Middle frontal gyrus (tissue), 1 donor: ENCODE measurements around the gene SPRY2.
"Not testable (repeated sequence)": the region's sequence is repeated elsewhere in the genome, so short reads cannot be mapped to it uniquely, and the experiment has no call there.

Source experiments
- DNase-seq: peaks from one replicate; pipeline ENCODE4 v3.0.0-alpha.2; 2015; ENCODE audit warnings: low spot score; ENCODE audit errors: extremely low spot score

The SPRY2 gene

GRCh38 chr13:80348750-80349149 lies 7.8 kb upstream of the SPRY2 start:
- no peak for DNase-seq

GRCh38 chr13:80348314-80348713 lies 7.4 kb upstream of the SPRY2 start:
- DNase-seq: no peak

- DNase-seq: no peak
Observed at GRCh38 chr13:80345771-80346510, 5.0 kb upstream of the SPRY2 start.

GRCh38 chr13:80344032-80344431 lies 3.1 kb upstream of the SPRY2 start:
- DNase-seq: not testable (repeated sequence)

DNA sequence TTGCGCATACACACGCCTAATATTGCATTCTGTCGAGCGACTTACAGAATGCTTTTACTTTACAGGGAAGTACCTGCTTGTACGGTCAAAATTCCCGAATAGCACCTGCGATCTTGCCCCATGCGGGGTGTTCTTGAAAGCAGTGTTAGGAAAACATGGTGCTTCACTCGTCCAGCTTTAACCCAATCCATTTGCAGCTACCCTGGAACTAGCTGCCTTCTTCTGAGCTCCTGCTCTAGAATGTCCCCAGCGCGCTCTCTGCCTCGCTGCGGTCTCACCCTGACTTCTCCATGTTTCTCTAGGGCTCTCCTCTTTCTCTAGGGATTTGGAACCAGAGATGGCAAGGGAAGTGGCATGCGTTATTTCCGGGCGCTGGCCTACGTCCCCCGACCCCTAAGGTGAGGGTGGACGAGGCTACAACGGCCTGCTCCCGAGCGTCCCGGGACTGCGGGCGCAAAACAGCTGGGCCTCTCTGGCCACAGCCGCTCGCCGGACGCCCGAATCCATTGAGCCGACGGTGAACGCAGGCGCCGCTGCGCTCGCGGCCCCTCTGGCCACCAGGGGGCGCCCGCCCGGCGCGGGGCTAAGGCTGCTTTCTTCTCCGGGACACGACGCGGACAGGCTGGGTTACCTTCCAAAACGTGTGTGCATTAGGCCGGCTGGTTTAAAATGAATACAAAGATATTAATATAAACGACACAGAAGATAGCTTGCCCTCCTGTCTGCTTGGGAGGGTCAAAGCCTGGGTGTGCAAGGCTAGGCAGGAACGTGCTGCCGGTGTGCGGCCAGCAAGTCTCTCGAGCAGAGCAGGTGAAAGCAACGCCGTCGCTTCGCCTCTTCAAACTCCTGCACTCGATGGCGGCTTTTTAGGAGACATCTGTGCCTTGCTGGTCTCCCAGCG lies 1.8 kb upstream of the SPRY2 start:
- DNase-seq: peak; percentile 79

- no peak for DNase-seq
Observed at GRCh38 chr13:80341756-80342370, 937 bp upstream of the SPRY2 start.

GRCh38 chr13:80340651-80341100 lies 250 bp downstream of the SPRY2 start:
- no peak for DNase-seq

DNA sequence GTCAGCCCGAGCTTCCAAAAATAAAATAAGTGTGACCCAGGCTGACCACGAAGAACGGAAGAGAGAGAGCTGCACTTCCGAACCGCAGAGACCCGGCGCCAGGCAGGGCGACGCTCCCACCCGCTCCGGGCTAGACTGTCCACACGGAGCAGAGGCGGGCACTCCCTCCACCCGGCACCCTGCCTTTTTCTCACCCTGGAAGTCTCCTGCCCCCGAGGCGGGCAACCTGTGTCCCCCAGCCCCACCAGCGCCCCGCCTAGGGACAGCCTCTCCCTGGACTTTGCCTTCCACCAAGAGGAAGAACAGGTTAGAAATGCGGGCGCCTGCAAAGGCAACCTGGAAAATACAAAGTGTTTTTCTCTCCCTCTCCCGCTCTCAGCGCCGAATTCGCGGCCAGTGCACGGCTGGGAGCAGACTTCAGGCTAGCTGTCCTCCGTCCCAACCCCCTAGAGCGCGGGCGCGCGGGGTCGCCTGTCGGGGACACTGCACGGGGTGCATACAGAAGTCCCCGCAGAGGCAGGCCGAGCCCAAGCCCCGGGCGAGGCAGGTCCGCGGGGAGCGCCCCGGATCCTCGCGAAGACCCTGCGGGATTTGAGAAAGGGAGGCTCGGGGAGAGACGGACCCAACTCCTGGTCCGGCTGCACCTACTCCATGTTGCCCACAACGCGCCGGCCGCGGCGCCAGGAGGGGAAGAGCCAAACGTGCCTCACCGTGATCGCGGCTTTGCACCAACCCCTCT lies 845 bp downstream of the SPRY2 start:
- no peak for DNase-seq

- no peak for DNase-seq
Observed at GRCh38 chr13:80339563-80339911, 1.4 kb downstream of the SPRY2 start.

GRCh38 chr13:80338781-80339562 lies 2.0 kb downstream of the SPRY2 start:
- DNase-seq: no peak

- no peak for DNase-seq
Observed at GRCh38 chr13:80337288-80338081, 3.4 kb downstream of the SPRY2 start.

GRCh38 chr13:80336776-80337287 lies 4.1 kb downstream of the SPRY2 start:
- DNase-seq: no peak

- DNase-seq: no peak
Observed at GRCh38 chr13:80336370-80336769, 4.6 kb downstream of the SPRY2 start.

DNA sequence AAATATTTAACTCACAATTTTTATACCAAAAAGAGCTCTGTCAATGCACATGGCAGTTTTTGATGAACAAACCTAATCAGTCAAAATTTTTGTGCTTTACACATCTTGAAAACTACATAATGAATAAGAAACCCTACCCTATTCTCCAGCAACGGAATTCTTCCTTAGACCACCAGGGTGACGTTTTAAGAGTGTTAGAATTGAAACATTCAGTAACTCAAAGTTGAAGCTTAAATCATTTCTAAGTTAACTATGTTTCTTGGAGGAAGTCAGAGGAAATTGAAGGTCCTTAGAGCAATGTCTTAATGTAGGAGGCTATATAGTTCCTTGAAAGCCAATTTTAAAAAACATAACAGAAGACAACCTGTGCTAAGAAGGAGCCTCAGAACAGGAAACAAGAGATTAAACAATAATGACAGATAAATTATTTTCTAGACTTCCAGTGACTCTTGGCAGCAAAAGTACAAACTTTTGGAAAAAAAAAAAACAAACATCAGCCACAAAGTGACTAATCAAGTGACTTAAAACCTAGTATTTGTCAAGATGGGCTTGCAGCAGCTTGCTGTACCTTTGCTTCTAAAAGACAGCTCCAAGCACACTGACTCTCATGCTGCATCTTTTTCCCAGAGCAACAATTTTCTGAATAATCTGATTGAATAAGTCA lies 6.2 kb downstream of the SPRY2 start:
- DNase-seq: no peak

DNA sequence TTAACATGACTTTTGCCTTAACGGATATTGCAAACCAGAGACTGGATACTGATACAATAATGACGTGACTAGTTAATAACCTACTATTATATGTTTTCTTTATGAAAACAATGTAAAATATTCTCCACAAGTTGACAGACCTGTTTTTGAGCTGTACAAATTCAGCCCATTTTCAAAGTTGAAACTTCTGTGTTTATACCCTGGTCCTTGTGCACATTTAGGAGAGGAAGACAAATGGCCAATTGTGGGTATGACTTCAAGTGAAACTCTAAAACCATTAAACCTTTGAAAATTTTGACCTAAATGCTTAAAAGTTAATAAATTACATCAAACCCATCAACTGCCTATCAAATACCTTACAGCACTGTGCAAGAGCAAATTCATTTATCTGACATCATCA lies 8.9 kb downstream of the SPRY2 start:
- no peak for DNase-seq

GRCh38 chr13:80329250-80329649 lies 11.7 kb downstream of the SPRY2 start:
- DNase-seq: no peak

GRCh38 chr13:80319004-80319403 lies 21.9 kb downstream of the SPRY2 start:
- DNase-seq: no peak

DNA sequence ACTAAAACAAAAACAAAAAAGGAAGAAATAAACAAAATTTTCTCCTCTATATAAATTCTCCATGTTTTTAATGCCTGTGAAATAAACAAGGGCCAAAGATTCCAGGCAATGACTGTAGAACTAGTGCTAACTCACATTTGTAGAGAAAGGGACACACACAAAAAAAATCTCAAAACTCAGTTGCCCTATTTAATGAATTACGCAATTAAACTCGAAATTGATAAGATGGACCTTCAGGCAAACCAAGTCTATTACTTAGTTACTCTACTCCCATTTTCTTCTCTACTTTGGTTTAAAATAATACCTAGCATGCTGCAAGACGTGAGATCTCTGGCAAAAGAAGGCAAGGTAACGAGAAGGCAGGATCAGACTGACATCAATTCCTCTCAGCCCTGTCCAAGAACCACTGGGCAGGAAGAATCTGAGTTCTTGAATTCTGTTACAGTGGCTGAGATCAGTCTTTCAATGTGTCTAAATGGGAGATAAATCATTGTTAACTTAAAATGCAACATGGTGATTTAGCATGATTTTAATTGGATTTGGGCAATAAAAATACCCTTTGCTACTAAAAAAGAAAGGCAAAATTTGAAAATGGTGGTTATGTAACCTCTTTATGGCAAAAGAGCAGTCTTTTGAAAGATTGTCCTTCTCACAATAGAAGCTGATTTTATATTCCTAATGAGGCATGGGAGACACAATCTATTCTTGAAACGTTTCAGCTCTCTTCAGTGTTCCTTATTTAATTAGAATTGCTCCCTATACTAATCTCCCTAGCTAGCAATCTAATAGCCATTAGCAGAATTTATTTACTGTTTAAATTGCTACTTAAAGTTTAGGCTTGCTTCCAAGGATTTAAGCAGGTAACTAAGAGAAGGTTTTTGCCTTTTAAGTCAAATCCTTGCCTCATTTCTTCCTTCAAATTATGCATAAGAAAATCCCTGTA lies 25.9 kb downstream of the SPRY2 start:
- DNase-seq: no peak
